Measurements from ENCODE around the gene SLC35F3. TPM values are rescaled to one million over a fixed set of nuclear protein-coding genes. Genes with fewer than 3 reads are reported as not detected.

SLC35F3 gene
- total RNA-seq, 1 donor from 2014 or later, result 0.57 TPM

DNA sequence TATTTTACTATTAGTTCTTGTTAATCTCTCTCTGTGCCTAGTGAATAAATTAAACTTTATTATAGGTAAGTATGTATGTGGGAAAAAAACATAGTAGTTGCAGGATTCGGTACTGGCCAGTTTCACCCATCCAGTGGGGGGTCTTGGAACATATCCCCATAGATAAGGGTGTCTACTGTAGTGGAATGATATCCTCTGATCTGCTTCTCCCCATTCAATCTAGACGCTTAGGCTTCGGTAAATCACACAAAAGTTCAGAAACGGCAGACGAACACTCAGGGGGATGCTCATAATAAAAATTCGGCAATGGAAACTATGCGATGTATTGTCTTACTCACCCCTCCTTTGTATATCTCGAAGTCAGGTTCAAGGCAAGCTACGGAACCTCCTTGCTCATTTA lies 235.9 kb downstream of the SLC35F3 start:
- DNase-seq (ENCODE audit: low read depth) (peak; percentile 26), FAIRE-seq (no peak)
- Mint-ChIP-seq H3K4me1 (ENCODE audit: low read depth, unreplicated experiment) (no peaks in the 10 kb centered on the region), H3K4me3 (ENCODE audit: unreplicated experiment) (no peak overlapping the region), H3K27ac (ENCODE audit: unreplicated experiment) (no peak overlapping the region), H3K27me3 (ENCODE audit: low read depth, unreplicated experiment) (no peaks in the 10 kb centered on the region), H3K36me3 (ENCODE audit: low read depth, unreplicated experiment) (no peaks in the 10 kb centered on the region), H3K9me3 (ENCODE audit: unreplicated experiment) (no peaks in the 10 kb centered on the region)
- H3K4me3 ChIP-seq (ENCODE audit: insufficient read depth, low read depth, low read length), result no peak overlapping the region
- H3K27ac ChIP-seq (ENCODE audit: low read depth, low read length), result peak overlapping the region; percentile 87
- H3K9ac ChIP-seq (ENCODE audit: low read length), result peak overlapping the region; percentile 51
- no peak overlapping the region for H3K4me2 ChIP-seq (ENCODE audit: low read length)
- no peaks in the 10 kb centered on the region for H4K20me1 ChIP-seq (ENCODE audit: insufficient read depth, low read length)
- no peaks in the 10 kb centered on the region for H3K9me3 ChIP-seq (ENCODE audit: insufficient read depth, low read depth, low read length)
- H3K79me2 ChIP-seq (ENCODE audit: insufficient read depth, low read length), result no peaks in the 10 kb centered on the region
- peaks cover 4% of the 10 kb centered on the region for H3K4me1 ChIP-seq (ENCODE audit: insufficient read depth, low read length)
- H3K27me3 ChIP-seq (ENCODE audit: insufficient read depth, low read length), result no peaks in the 10 kb centered on the region
- no peaks in the 10 kb centered on the region for H3K36me3 ChIP-seq (ENCODE audit: insufficient read depth, low read length)
- H2AFZ ChIP-seq (ENCODE audit: low read depth, low read length), result no peak overlapping the region
- TF ChIP-seq EZH2 (IDR thresholded peaks at IDR 0.05; ENCODE audit: insufficient read depth, low read length) (no peak), CTCF (IDR thresholded peaks at IDR 0.05; ENCODE audit: insufficient read depth, low read depth, low read length) (no peak)

GRCh38 chr1:234141006-234141405 lies 236.5 kb downstream of the SLC35F3 start:
- H3K27ac ChIP-seq (ENCODE audit: low read depth, low read length), result peak overlapping the region; percentile 87
- H3K27ac Mint-ChIP-seq (ENCODE audit: unreplicated experiment), result no peak overlapping the region

More at GRCh38 chr1:234141006-234141405, 236.5 kb downstream of the SLC35F3 start:
- H2AFZ ChIP-seq (ENCODE audit: low read depth, low read length), result no peak overlapping the region
- no peaks in the 10 kb centered on the region for H4K20me1 ChIP-seq (ENCODE audit: insufficient read depth, low read length)
- no peak overlapping the region for H3K4me3 Mint-ChIP-seq (ENCODE audit: unreplicated experiment)
- H3K9me3 Mint-ChIP-seq (ENCODE audit: unreplicated experiment), result no peaks in the 10 kb centered on the region
- no peak for TF ChIP-seq CTCF (IDR thresholded peaks at IDR 0.05; ENCODE audit: insufficient read depth, low read depth, low read length)
- TF ChIP-seq EZH2 (IDR thresholded peaks at IDR 0.05; ENCODE audit: insufficient read depth, low read length), result no peak
- no peak overlapping the region for H3K4me2 ChIP-seq (ENCODE audit: low read length)
- DNase-seq (ENCODE audit: low read depth) (no peak), FAIRE-seq (no peak)
- H3K27me3 ChIP-seq (ENCODE audit: insufficient read depth, low read length), result no peaks in the 10 kb centered on the region
- H3K36me3 ChIP-seq (ENCODE audit: insufficient read depth, low read length), result no peaks in the 10 kb centered on the region
- H3K9me3 ChIP-seq (ENCODE audit: insufficient read depth, low read depth, low read length), result no peaks in the 10 kb centered on the region
- peak overlapping the region; percentile 51 for H3K9ac ChIP-seq (ENCODE audit: low read length)
- H3K4me3 ChIP-seq (ENCODE audit: insufficient read depth, low read depth, low read length), result no peak overlapping the region
- H3K79me2 ChIP-seq (ENCODE audit: insufficient read depth, low read length), result no peaks in the 10 kb centered on the region
- no peaks in the 10 kb centered on the region for H3K36me3 Mint-ChIP-seq (ENCODE audit: low read depth, unreplicated experiment)
- H3K27me3 Mint-ChIP-seq (ENCODE audit: low read depth, unreplicated experiment), result no peaks in the 10 kb centered on the region
- H3K4me1 Mint-ChIP-seq (ENCODE audit: low read depth, unreplicated experiment), result no peaks in the 10 kb centered on the region
- peaks cover 4% of the 10 kb centered on the region for H3K4me1 ChIP-seq (ENCODE audit: insufficient read depth, low read length)

Measured in astrocyte (in vitro differentiated cells and primary cell).